HG02870 (cell line): Measurements from ENCODE around the gene SAPCD2.

Experiments used
- ATAC-seq: cut with Tn5 transposase; IDR thresholded peaks from one replicate; pipeline ENCODE4 v1.9.1; 2021; ENCODE audit warnings: mild to moderate bottlenecking, moderate library complexity; ENCODE audit not compliant: unreplicated experiment

Gene SAPCD2

DNA sequence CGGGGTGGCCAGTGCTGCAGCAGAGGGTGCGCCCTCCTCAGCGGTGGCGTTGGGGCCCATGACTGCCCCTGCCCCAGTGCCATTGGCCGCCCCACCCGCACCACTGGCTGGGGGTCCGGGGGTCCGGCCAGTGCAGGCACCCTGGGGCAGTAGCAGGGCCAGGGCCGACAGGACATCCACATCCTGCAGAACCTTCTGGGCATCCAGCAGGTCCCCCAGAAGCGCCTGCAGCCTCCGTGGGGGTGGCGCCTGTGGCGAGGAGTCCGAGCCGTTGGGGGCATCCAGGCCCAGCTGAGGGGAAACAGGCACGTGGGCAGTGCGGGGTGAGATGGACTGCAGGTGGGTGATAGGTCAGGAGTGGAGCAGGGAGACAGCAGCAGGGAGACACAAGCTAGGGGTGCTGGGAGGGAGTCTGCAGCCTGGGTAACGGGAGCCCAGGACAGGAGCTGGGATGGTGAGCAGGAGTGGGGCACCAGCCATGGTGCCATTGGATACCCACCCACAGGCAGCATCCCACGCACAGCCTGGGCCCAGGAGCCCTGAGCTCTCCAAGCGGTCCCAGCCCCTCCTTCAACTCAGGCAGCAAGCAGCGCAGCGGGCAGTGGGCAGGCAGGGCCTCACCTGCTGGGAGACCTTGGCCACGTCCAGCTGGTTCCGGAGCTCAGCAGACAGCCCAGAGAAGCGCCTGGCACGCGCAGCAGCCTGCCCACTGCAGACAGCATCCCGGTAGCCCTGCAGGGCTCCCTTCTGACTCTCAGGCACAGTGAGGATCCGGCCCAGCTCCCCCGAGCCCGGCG, 49.4 kb downstream of the SAPCD2 start:
- ATAC-seq: no peak

DNA sequence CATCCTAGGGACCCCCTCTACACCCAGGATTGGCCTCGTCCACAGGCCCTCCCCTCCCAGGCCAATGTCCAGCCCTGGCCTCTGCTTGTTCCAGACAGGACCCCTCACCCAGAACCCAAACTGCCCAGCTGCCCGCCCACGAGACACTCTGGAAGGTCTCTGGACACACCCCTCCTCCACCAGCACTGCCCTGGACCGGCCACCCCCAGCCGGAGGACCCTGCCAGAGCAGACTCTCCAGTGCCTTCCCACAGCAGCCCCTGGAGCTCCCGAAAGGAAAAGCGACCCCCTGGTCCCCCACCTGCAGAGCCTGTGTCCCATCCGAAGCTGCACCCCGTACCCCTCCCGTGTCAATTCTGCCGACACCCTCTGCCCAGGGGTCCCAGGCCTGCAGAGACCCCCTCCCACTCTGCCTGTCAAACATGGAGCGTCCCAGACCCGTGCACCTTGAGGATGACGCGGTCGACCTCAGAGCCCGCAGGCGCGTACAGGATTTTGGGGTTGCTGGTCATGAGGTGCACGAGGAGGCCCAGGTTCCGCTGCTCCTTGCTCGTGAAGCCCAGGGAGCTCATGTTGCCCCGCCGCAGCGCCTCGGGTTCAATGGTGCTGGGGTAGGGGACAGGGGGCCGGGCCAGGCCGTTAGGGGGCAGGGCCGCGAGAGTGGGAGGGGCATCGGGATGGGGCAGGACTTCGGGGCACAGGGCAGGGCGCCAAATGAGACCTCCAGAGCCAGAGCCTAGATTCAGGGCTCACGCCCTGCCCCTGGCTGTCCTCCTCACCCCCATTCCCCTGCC, 50.3 kb downstream of the SAPCD2 start:
- no peak for ATAC-seq

DNA sequence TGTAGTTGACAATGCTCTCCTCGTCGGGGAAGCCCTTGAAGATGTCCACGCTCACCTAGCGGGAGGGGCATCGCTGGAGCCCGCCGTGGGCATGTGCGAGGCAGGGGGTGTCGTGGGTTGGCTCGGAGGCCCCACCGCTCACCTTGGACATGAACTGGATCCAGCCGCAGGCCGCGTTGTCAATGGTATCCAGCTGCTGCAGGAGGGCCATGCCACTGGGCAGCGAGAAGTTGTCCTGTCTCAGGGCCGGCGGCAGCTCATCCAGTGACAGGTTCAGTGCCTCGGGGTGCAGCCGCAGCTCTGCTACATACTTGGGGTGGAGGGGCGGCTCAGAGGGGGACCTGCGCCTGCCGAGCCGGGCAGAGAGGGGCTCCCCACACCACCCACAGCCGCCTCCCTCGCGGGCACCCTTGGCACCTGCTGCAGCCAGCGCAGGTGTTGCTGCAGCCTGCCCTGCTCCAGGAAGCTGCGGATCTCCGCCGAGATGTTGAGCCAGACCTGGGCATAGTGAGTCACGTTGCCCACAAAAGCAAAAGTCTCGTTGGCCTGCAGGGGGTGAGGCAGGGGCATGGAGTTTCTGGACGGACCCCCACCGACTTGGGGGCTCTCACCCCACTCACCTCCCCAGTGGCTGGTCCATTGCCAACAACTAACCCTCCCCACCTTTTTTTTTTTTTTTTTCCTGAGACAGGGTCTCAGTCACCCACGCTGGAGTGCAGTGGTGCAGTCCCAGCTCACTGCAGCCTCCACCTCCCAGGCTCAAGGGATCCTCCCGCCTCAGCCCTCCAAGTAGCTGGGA, 51.4 kb downstream of the SAPCD2 start:
- no peak for ATAC-seq

DNA sequence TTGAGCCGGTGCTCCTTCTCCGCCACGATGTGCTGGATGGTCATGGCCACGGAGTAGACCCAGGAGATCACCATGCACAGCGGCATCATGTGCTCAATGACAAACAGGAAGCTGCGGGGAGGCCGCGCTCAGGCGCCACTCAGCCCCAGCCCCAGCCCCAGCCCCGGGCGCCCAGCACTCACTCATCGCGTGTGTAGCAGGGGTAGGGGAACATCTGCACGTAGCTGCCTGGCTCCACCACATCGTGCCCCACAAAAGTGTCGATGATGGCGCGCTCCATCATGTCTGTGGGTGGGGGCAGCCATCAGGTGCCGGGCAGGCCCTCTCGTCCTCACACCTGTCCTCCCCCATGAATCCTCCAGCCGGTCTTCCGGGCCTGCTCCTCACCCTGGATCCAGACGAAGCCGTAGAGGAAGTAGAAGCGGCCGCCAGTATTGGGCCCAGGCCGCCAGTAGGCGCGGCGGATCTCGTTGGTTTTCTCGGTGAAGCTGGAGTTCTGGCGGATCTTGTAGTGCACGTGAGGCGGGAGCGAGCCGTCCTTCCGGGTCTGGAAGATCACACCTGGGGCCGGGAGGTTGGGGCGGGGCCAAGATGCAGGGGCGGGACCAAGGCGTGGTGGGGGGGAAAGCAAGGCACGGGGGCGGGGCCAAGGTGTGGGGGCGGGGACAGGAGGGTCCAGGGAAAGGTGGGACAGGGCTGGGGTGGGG, 52.4 kb downstream of the SAPCD2 start:
- no peak for ATAC-seq

DNA sequence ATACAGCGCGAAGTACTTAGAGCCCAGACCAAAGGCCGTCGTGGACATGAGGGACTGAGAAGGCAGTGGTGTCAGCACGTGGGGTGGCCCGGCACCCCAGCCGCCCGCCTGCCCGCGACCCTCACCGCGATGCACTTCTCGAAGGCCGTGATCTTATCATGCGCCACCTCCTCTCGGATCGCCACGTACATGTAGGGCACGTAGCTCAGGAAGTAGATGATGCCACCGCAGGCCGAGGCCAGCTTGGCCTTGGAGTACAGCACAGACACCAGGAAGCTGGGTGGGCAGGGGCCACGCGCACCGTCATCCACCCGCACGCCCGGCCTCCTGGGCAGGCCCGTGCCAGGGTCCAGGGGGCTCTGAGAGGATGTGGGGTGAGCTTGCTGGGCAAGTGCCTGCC, 53.3 kb downstream of the SAPCD2 start:
- ATAC-seq: no peak

DNA sequence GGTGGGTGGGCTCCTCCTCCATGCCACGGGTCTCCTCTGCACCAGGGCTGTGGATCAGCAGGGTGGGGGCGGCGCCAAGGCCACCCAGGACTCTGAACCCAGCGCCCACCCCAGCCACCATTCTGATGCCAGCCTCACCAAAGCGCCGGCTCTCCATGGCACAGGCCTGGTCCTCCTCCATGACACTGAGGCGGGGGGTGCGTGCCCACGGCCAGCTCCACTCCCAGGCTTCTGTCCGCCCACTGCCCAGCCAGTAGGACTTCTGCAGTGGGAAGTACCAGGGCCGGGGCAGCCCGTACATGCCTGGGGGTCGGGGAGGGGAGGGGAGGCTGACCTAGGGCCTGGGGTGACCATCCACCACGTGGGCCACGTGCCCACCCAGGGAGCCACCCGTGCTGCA, 53.9 kb downstream of the SAPCD2 start:
- no peak for ATAC-seq

DNA sequence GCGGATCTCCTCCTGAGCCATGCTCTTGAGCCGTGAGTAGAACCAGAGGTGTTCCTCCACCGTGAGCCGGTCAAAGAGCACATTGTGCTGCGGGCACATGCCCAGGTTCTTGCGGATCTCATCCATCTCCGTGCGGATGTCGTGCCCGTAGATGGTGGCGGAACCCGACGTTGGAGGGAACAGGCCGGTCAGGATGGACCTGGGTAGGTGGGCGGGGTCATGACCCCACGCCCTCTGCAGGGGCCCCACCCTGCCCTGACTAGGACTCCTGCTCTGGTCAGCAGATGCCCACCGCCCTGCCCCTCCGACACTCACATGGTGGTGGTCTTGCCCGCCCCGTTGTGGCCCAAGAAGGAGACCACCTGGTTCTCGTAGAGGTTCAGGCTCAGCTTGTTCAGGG, 54.4 kb downstream of the SAPCD2 start:
- no peak for ATAC-seq

DNA sequence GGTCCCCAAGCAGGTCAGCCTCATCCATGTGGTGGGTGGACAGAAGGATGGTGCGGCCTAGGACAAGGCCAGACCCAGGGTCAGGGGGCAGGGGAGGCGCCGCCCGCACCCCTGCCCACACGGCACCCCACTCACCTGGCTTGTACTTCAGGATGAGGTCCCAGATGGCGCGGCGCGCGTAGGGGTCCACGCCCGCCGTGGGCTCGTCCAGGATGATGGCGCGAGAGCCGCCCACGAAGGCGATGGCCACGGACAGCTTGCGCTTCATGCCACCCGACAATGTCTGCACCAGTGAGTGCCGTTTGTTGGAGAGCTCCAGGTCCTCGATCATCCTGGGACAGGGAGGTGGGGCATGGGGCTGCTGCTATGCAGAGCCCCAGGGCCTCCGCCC, 54.8 kb downstream of the SAPCD2 start:
- no peak for ATAC-seq

DNA sequence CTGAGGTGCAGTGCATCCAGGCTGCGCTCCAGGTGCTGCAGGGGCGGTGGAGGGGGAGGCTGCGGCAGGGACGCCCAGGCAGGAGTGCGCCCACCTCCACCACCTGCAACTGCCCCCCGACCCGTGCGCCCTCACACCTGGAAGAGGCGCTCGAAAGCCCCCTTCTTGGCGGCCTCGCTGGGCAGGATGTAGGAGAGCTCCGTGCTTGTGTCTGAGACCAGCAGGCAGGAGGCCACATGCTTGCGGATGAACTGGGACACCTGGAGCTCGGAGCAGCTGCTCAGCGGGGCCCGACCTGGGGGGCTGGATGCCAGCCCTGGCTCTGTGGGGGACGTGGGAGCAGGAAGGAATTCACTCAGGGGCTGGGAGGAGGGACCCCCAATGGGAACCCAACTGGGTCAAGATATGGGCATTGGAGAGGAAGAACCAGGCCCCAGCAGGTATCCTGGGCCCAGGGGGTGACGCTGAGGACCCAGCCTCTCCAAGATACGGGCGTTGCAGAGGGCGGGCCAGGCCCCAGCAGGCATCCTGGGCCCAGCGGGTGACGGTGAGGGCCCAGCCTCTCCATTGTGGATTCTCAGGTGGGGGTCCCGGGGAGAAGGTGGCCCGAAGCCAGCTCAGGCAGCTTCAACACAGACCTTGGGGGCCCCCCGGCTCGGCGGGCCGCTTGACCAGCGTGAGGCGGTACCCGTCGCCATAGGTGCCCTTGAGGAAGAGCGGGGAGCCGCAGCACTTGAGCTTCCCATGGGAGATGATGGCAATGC, 55.4 kb downstream of the SAPCD2 start:
- ATAC-seq: no peak

DNA sequence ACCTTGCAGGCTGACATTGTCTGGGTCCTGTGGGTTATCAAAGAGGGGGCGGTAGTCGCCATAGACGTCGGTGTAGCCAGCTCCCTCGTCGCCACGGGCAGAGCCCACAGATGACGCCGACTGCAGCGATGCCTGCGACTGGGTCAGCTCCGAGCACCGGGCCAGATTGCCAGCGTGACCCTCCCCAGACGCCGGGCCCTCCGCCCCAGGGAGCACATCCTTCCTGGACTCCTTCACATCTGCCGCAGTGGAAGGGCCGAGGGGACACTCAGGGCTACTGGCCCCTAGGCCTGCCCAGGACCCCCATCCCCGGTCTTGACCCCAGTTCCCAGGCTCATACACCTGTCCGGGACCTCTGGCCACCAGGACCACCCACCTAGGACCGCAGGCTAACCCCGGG, 56.2 kb downstream of the SAPCD2 start:
- no peak for ATAC-seq

DNA sequence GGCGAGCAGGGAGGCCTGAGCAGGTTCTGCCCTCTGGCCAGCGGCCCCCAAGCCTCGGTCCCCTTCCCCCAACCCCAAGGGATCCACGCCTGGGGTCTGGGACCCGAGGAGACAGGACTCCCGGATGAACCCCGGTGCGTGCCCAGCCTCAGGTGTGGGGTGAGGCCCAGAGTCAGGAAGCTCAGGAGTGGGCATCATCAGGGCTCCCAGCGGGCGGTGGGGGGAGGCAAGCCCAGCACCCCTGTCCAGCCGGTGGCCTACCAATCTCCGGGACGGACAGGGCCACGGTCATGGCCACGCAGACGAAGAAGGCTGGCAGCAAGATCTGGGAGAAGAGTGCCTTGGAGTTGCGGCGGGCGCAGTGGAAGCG, 56.8 kb downstream of the SAPCD2 start:
- no peak for ATAC-seq

DNA sequence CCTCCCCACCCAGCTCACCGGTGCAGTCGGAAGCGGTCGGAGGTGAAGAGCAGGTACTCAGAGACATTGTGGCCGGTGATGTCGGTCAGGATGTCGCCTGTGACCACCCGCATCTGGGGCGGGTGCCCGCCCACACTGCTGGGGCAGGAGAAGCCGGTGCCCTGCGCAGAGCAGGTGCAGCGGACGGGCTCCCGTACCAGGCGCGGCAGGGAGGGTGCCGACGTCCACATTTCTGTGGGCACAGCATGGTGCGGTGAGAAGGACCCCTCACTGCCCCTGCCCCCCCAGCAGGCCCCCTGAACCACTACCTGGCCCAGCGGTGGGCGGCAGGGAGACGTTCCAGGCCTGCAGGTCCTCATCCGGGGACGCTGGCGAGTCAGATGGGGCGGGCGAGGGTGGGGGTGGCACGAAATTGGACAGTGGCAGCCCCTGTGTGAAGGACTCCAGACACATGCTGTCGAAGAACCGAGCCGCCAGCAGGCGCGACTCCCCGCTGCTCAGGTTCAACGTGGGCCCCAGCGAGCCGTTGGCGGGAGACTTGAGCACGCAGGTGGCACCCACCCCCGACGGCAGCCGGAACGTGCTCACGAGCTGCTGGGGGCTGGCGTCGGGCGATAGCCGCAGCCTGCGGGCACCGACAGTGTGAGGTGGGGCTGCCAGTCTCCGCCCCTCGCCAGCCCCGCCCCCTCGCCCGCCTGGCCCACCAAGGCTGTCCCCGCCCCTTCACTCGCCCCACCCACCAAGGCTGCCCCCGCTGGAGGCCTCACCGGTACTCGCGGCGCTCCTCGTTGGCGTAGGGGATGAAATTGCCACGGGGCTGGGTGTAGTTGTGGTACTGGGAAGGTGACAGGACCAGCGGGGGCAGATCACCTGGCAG, 57.4 kb downstream of the SAPCD2 start:
- no peak for ATAC-seq
